ENCODE data around the gene CASZ1.

The CASZ1 gene

GRCh38 chr1:10745886-10746455, 50.5 kb downstream of the CASZ1 start:
- no peak for DNase-seq (ENCODE audit: low read depth)

GRCh38 chr1:10745383-10745782, 51.1 kb downstream of the CASZ1 start:
- DNase-seq (ENCODE audit: low read depth), result no peak

- DNase-seq (ENCODE audit: low read depth), result no peak
These were observed 51.7 kb downstream of the CASZ1 start for GRCh38 chr1:10744654-10745238.

GRCh38 chr1:10744029-10744428, 52.4 kb downstream of the CASZ1 start:
- no peak for DNase-seq (ENCODE audit: low read depth)

GRCh38 chr1:10741696-10742095, 54.8 kb downstream of the CASZ1 start:
- no peak for DNase-seq (ENCODE audit: low read depth)

GRCh38 chr1:10740123-10740522, 56.3 kb downstream of the CASZ1 start:
- no peak for DNase-seq (ENCODE audit: low read depth)

- no peak for DNase-seq (ENCODE audit: low read depth)
These were observed 56.9 kb downstream of the CASZ1 start for GRCh38 chr1:10739589-10739988.

GRCh38 chr1:10738061-10739058, 58.1 kb downstream of the CASZ1 start:
- no peak for DNase-seq (ENCODE audit: low read depth)

GRCh38 chr1:10737651-10738050, 58.8 kb downstream of the CASZ1 start:
- no peak for DNase-seq (ENCODE audit: low read depth)

GRCh38 chr1:10736634-10737586, 59.5 kb downstream of the CASZ1 start:
- DNase-seq (ENCODE audit: low read depth), result no peak

GRCh38 chr1:10735563-10736305, 60.7 kb downstream of the CASZ1 start:
- no peak for DNase-seq (ENCODE audit: low read depth)

GRCh38 chr1:10734962-10735544, 61.4 kb downstream of the CASZ1 start:
- DNase-seq (ENCODE audit: low read depth), result no peak

GRCh38 chr1:10734375-10734774, 62.1 kb downstream of the CASZ1 start:
- DNase-seq (ENCODE audit: low read depth), result no peak

- no peak for DNase-seq (ENCODE audit: low read depth)
These were observed 62.7 kb downstream of the CASZ1 start for GRCh38 chr1:10733474-10734366.

GRCh38 chr1:10730985-10731384, 65.5 kb downstream of the CASZ1 start:
- peak; percentile 55 for DNase-seq (ENCODE audit: low read depth)

GRCh38 chr1:10728595-10729410, 67.6 kb downstream of the CASZ1 start:
- DNase-seq (ENCODE audit: low read depth), result no peak

- no peak for DNase-seq (ENCODE audit: low read depth)
These were observed 68.7 kb downstream of the CASZ1 start for GRCh38 chr1:10727751-10728232.

GRCh38 chr1:10726355-10726754, 70.1 kb downstream of the CASZ1 start:
- DNase-seq (ENCODE audit: low read depth), result no peak
